IPS-15b (cell line): Measurements from ENCODE around the gene ADAMTS14.

Experiments
- H3K27me3 ChIP-seq: one replicate; pipeline ENCODE4 v1.6.1; 2013; ENCODE audit warnings: low read length; ENCODE audit not compliant: control insufficient read depth, insufficient read depth
- H3K36me3 ChIP-seq: one replicate; pipeline ENCODE4 v1.6.1; 2013; ENCODE audit warnings: low read length; ENCODE audit not compliant: control insufficient read depth, insufficient read depth
- H3K4me1 ChIP-seq: one replicate; pipeline ENCODE4 v1.6.1; 2013; ENCODE audit warnings: mild to moderate bottlenecking, low read length; ENCODE audit not compliant: control insufficient read depth, insufficient read depth
- H3K4me3 ChIP-seq: one replicate; pipeline ENCODE4 v1.5.1; 2013; ENCODE audit warnings: low read depth, low read length
- H3K9ac ChIP-seq: one replicate; pipeline ENCODE4 v1.6.1; 2013; ENCODE audit warnings: low read depth, mild to moderate bottlenecking, low read length
- H3K9me3 ChIP-seq: one replicate; pipeline ENCODE4 v1.6.1; 2013; ENCODE audit warnings: mild to moderate bottlenecking, low read length; ENCODE audit not compliant: control insufficient read depth, insufficient read depth

Gene ADAMTS14

DNA sequence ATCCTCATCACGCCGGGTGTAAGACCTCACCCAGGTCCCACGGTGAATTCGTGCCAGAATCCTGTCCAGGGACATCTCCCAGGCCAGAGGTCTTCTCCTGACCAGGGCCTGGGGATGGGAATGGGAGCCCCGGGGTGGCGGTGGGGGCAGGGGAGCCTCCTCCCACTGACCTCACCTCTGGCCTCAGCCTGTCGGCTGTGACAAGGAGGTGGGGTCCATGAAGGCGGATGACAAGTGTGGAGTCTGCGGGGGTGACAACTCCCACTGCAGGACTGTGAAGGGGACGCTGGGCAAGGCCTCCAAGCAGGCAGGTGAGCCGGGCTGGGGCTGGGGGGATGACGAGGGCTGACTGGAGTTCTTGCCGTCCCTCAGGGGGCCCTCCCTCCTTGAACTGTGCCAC is 71.6 kb downstream of the ADAMTS14 start:
- Histone ChIP-seq H3K9me3 (no peaks in the 10 kb centered on the region), H3K4me3 (no peak overlapping the region), H3K27me3 (no peaks in the 10 kb centered on the region), H3K9ac (no peak overlapping the region), H3K36me3 (no peaks in the 10 kb centered on the region), H3K4me1 (no peaks in the 10 kb centered on the region)

GRCh38 chr10:70744617-70745143 is 72.4 kb downstream of the ADAMTS14 start:
- H3K9me3 ChIP-seq = no peaks in the 10 kb centered on the region
- H3K4me3 ChIP-seq = no peak overlapping the region
- H3K9ac ChIP-seq = no peak overlapping the region
- no peaks in the 10 kb centered on the region for H3K4me1 ChIP-seq
- H3K27me3 ChIP-seq = no peaks in the 10 kb centered on the region
- no peaks in the 10 kb centered on the region for H3K36me3 ChIP-seq

GRCh38 chr10:70745555-70745954 is 73.2 kb downstream of the ADAMTS14 start:
- H3K27me3 ChIP-seq = no peaks in the 10 kb centered on the region
- H3K4me1 ChIP-seq = no peaks in the 10 kb centered on the region
- no peaks in the 10 kb centered on the region for H3K9me3 ChIP-seq
- H3K36me3 ChIP-seq = no peaks in the 10 kb centered on the region
- no peak overlapping the region for H3K9ac ChIP-seq
- H3K4me3 ChIP-seq = no peak overlapping the region

DNA sequence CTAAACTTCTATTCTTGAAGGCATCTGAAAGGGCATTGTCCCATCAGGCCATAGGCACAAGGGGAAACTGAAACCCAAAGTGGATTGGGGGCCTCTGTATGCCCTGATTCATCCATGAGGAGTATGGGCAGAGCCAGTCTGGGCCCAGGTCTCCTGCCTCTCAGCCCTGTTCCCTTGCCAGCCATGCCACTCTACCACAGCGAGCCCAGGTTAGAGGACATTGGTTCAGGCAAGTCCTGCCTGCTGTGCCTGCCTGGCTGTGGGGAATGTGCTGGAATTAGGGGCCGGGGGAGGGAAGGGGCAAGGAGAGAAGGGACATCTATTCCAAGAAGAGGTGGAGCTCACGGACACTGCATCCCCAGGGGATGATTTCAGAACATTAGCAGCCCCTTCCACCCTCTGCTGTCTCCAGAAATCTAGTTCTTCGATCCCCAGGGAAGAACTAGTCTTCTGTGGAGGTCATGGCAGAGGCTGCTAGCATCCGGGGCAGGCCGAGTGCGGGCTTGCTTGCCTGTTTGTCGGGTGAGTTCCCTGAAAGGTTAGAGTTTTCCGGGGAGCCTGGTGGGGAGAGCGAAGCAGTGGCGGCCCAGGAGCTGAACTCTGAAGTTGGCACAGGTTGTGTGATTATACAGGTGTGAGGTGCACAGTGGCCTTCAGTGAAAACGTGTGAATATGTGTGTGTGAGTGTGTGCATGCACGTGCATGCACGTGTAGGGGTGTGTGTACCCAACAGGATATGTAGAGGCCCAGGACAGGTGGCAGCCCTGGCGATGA is 75.1 kb downstream of the ADAMTS14 start:
- Histone ChIP-seq H3K9me3 (no peaks in the 10 kb centered on the region), H3K4me3 (no peak overlapping the region), H3K36me3 (no peaks in the 10 kb centered on the region), H3K9ac (no peak overlapping the region), H3K4me1 (no peaks in the 10 kb centered on the region), H3K27me3 (no peaks in the 10 kb centered on the region)

- Histone ChIP-seq H3K9me3 (no peaks in the 10 kb centered on the region), H3K27me3 (no peaks in the 10 kb centered on the region), H3K9ac (no peak overlapping the region), H3K4me1 (no peaks in the 10 kb centered on the region), H3K36me3 (no peaks in the 10 kb centered on the region), H3K4me3 (no peak overlapping the region)
Observed at GRCh38 chr10:70748305-70748704, 76.0 kb downstream of the ADAMTS14 start.

- Histone ChIP-seq H3K9ac (no peak overlapping the region), H3K27me3 (no peaks in the 10 kb centered on the region), H3K36me3 (no peaks in the 10 kb centered on the region), H3K4me1 (no peaks in the 10 kb centered on the region), H3K9me3 (no peaks in the 10 kb centered on the region), H3K4me3 (no peak overlapping the region)
Observed at GRCh38 chr10:70748801-70749573, 76.7 kb downstream of the ADAMTS14 start.

DNA sequence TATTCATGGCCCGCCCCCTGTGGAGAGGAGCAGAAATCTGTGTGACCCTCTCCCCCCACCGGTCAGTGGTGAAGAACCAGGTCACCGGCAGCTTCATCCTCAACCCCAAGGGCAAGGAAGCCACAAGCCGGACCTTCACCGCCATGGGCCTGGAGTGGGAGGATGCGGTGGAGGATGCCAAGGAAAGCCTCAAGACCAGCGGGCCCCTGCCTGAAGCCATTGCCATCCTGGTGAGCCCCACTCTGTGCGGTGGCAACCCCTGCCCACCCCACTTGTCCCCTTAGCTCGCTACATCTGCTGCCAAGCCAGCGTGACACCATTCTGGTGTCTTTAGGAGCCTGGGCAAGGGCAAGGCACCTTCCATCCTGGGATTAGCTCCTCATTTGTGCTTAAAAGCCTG is 77.5 kb downstream of the ADAMTS14 start:
- Histone ChIP-seq H3K27me3 (no peaks in the 10 kb centered on the region), H3K9ac (no peak overlapping the region), H3K4me3 (no peak overlapping the region), H3K9me3 (no peaks in the 10 kb centered on the region), H3K4me1 (no peaks in the 10 kb centered on the region), H3K36me3 (no peaks in the 10 kb centered on the region)

GRCh38 chr10:70750156-70750703 is 77.9 kb downstream of the ADAMTS14 start:
- no peak overlapping the region for H3K9ac ChIP-seq
- no peaks in the 10 kb centered on the region for H3K9me3 ChIP-seq
- no peaks in the 10 kb centered on the region for H3K36me3 ChIP-seq
- H3K4me1 ChIP-seq = no peaks in the 10 kb centered on the region
- no peak overlapping the region for H3K4me3 ChIP-seq
- H3K27me3 ChIP-seq = no peaks in the 10 kb centered on the region

GRCh38 chr10:70751356-70751755 is 79.0 kb downstream of the ADAMTS14 start:
- Histone ChIP-seq H3K36me3 (no peaks in the 10 kb centered on the region), H3K27me3 (no peaks in the 10 kb centered on the region), H3K4me3 (no peak overlapping the region), H3K4me1 (no peaks in the 10 kb centered on the region), H3K9me3 (no peaks in the 10 kb centered on the region), H3K9ac (no peak overlapping the region)

DNA sequence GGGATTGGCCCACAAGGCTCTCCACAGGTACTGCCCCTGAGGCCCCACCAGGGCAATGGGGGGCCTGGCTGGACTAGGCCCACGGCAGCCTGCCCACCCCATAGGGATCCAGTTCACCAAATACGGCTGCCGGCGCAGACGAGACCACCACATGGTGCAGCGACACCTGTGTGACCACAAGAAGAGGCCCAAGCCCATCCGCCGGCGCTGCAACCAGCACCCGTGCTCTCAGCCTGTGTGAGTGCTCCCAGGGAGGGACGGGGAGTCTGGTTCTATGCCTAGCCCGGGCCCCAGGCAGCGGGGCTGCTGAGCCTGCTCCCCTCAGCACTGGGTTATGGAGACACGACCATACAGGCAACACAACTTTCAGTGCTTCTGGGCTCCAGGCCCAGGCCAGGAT is 79.7 kb downstream of the ADAMTS14 start:
- Histone ChIP-seq H3K9me3 (no peaks in the 10 kb centered on the region), H3K36me3 (no peaks in the 10 kb centered on the region), H3K4me1 (no peaks in the 10 kb centered on the region), H3K4me3 (no peak overlapping the region), H3K27me3 (no peaks in the 10 kb centered on the region), H3K9ac (no peak overlapping the region)

GRCh38 chr10:70752571-70752970 is 80.3 kb downstream of the ADAMTS14 start:
- no peaks in the 10 kb centered on the region for H3K27me3 ChIP-seq
- no peak overlapping the region for H3K9ac ChIP-seq
- no peaks in the 10 kb centered on the region for H3K36me3 ChIP-seq
- H3K4me3 ChIP-seq = no peak overlapping the region
- H3K4me1 ChIP-seq = no peaks in the 10 kb centered on the region
- H3K9me3 ChIP-seq = no peaks in the 10 kb centered on the region
